Middle frontal gyrus (tissue), 1 donor: ENCODE data around the gene ANGPTL5.
A peak's percentile ranks its signal among the peaks of the same experiment; 100 is the strongest.
"Not testable (repeated sequence)": the region's sequence is repeated elsewhere in the genome, so short reads cannot be mapped to it uniquely, and the experiment has no call there.

ENCODE experiments used
- DNase-seq: peaks from one replicate; pipeline ENCODE4 v3.0.0-alpha.2; 2015; ENCODE audit warnings: low spot score; ENCODE audit errors: extremely low spot score

The ANGPTL5 gene

GRCh38 chr11:101889767-101890166 is 26.6 kb downstream of the ANGPTL5 start:
- DNase-seq = no peak

GRCh38 chr11:101885631-101886030 is 30.7 kb downstream of the ANGPTL5 start:
- DNase-seq = no peak

GRCh38 chr11:101881586-101881985 is 34.7 kb downstream of the ANGPTL5 start:
- DNase-seq = no peak

GRCh38 chr11:101880222-101880621 is 36.1 kb downstream of the ANGPTL5 start:
- DNase-seq = no peak

- no peak for DNase-seq
Measured at GRCh38 chr11:101872171-101872882, 44.0 kb downstream of the ANGPTL5 start.

GRCh38 chr11:101870510-101870909 is 45.8 kb downstream of the ANGPTL5 start:
- DNase-seq = no peak

- DNase-seq = no peak
Measured at GRCh38 chr11:101867951-101868350, 48.4 kb downstream of the ANGPTL5 start.

- DNase-seq = no peak
Measured at GRCh38 chr11:101866619-101867491, 49.5 kb downstream of the ANGPTL5 start.

- DNase-seq = no peak
Measured at GRCh38 chr11:101864098-101864497, 52.2 kb downstream of the ANGPTL5 start.

- no peak for DNase-seq
Measured at GRCh38 chr11:101863361-101863760, 53.0 kb downstream of the ANGPTL5 start.

- DNase-seq = no peak
Measured at GRCh38 chr11:101862391-101863233, 53.7 kb downstream of the ANGPTL5 start.

GRCh38 chr11:101860696-101861427 is 55.5 kb downstream of the ANGPTL5 start:
- DNase-seq = peak; percentile 29

GRCh38 chr11:101852260-101852659 is 64.1 kb downstream of the ANGPTL5 start:
- DNase-seq = not testable (repeated sequence)

GRCh38 chr11:101848262-101848661 is 68.1 kb downstream of the ANGPTL5 start:
- no peak for DNase-seq

- DNase-seq = no peak
Measured at GRCh38 chr11:101844608-101845007, 71.7 kb downstream of the ANGPTL5 start.

GRCh38 chr11:101840704-101841103 is 75.6 kb downstream of the ANGPTL5 start:
- DNase-seq = no peak
